Measurements from ENCODE around the gene KCNH4.
A peak's percentile ranks its signal among the peaks of the same experiment; 100 is the strongest.
"Not testable (repeated sequence)": the region's sequence is repeated elsewhere in the genome, so short reads cannot be mapped to it uniquely, and the experiment has no call there.

Gene KCNH4
- 0 to 1.8 (median 0.09) reads per million in 4 experiments for total RNA-seq

DNA sequence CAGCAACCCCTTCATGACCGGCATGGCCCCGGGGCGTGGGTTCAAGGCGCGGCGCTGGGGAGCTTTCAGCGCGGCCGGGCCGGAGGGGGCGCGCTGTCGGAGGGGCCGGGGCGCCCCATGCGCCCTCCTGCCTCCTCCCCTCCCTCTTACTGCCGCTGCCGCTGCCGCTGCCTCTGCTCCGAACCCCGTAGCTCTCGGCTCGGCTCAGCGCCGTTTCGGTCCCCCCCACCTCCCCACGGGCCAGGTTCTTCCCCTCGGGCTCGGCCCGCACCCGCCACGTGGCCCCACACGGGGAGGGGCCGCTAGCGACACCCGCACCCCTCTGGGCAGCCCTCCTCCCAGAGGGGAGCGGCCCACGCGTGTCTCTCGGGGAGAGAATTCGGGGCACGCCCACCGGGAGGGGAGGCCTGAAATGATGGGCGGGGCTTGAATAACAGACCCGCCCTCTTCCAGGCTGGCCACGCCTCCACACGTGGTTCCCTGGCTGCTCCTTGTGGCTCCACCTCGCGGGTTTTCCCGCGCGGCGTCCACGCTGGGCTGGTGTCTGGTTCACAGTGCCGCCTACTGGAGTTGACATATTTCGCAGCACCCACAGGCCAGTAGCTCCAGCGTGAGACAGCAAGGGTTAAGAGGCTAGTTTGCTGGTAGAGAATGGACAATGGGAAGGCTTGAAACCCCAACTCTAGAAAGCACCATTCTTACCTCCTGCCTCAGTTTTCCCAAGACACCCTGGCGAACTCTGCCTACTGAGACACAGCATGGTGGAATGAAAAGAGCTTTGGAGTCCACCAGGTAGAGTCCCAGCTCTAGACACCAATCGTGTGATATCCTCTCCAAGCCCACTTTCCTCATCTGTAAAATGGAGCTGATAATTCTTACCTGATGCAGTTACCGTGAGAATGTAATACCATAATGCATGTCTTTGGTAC lies at the start of gene KCNH4:
Gene KCNH4 (minus strand): TSS at position 221 of the 929 bp plus-strand sequence. CDS start 197 bp downstream, at position 24.
- DNase-seq: peak; percentile 75

DNA sequence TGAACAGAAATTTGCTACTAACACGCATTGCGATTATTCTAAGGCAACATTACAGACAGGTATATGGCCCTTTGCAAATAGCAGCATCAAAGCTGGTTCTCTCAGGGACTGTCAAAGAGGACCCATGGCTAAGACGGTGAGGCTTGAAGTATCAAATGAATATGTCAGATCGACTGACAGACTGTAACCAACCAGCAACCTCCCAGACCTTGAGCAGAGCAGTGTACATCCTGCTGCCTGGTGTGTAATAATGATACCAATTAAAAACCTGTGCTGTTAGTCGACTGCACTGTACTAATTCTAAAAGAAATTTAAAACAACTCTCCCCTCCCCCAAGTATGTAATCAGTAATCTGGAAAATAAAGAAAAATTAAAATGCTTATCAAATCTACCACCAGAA lies 49.3 kb upstream of the KCNH4 start:
- DNase-seq: no peak

DNA sequence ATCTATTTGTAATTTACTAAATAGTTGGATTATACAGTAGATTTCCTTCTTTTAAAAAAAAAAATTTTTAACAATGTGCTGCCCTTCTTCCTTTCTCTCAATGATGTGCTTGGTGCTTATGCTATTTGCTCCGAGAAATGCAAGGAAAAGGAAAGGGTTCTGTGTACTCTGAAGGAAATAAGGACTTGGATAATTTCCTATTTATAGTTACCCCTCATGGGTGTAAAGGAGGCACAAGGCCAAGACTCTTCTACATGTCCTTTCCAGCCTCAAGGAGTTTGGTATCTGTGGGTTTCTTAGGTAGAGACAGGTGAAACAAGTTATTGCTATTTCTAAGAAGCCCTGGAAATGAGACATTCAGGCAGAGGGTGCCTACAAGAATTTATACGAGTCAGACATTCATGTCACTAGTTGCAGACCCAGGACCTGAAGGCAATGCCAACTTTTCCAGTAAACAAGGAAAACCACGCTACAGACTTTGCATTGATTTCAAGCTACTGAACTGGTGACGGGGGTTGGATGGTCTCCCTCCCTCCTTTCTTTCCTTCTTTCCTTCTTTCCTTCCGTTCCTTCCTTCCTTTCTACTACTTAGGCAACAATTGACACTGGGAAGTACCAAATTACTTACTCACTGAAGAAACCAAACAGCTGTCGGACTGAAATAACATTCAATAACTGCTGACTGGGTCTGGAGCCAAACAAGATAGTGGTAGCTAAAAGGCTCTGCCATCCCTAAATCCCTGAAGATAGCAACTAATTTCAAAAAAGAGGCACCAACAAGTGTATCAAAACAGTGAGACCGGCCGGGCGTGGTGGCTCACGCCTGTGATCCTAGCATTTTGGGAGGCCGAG lies 47.1 kb upstream of the KCNH4 start:
- no peak for DNase-seq

GRCh38 chr17:42225646-42226045 lies 44.7 kb upstream of the KCNH4 start:
- no peak for DNase-seq

- no peak for DNase-seq
Measured at GRCh38 chr17:42224651-42225050, 43.7 kb upstream of the KCNH4 start.

- DNase-seq: peak; percentile 10
Measured at GRCh38 chr17:42221886-42222745, 41.2 kb upstream of the KCNH4 start.

GRCh38 chr17:42219280-42219679 lies 38.3 kb upstream of the KCNH4 start:
- DNase-seq: not testable (repeated sequence)

DNA sequence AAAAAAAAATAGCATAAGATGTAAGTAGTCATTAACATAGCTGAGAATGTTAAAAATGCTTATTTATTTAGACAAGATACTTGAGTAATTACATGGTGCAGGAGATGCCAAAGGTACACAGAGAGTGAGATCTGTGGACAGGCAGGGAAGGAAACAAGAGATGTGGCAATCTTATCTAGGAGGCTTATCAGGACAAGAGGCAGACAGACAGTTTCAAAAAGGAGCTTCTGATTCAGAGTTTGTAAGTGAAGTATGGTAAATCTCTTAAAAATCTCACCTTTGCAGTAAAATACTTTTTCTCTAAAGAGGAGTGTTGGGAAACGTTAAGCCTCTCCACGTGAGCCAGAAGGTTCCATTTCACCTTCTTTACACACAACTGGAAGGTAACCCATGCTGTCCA lies 33.2 kb upstream of the KCNH4 start:
- DNase-seq: no peak

GRCh38 chr17:42212382-42212781 lies 31.4 kb upstream of the KCNH4 start:
- no peak for DNase-seq

DNA sequence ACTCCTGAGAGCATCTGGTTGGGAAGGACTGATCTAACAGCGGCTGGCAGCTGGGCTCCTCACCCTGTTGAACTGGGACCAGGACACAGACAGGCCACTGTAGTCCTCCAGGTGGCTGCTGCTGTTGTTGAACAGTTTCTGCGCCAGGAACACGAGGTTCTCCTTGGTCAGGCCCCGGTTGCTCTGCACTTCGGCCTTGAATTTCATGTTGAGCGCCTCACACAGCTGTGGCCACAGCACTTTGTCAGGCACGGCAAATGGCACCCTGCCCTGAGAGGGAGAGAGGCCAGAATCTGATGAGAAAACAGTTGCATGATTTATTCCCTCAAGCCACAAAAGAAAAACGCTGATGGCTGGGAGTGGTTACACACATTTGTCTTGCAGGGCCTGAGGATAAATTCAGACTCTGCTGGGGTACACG lies 31.0 kb upstream of the KCNH4 start:
- not testable (repeated sequence) for DNase-seq

DNA sequence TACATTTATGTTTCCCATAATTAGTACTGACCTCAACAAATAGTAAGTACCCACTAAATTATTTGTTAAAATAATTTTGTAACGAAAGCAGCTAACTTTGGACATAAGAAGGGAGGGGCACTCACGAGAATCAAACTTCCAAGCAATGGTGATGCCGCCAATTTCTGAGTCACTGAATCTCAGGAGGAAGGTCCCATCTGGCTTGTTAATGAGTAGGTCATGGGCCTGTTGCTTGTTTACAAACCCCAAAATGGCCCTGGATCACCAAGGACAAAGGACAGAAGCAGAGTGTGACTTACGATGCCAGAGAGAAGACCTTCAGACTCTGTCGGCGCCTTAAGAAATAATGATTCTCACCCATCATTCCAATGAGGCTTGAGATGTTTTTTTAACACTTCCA lies 29.1 kb upstream of the KCNH4 start:
- no peak for DNase-seq

- not testable (repeated sequence) for DNase-seq
Measured at GRCh38 chr17:42206153-42206612, 25.2 kb upstream of the KCNH4 start.

GRCh38 chr17:42203354-42203753 lies 22.4 kb upstream of the KCNH4 start:
- DNase-seq: no peak

DNA sequence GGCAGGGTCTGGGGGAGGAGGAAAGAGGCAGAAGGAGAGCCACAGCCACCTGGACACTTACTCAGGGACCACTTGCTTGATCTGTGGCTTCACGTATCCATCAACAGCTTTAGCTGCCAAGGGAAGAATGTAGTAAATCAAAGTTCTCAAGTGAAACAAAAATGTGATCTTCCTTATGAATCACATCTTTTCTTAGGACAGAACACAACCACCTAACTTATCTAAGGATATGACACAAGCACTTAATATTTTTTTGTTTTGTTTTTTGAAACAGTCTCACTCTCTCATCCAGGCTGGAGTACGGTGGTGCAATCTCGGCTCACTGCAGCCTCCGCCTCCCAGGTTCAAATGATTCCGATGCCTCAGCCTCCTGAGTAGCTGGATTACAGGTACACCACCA lies 21.8 kb upstream of the KCNH4 start:
- DNase-seq: no peak

- no peak for DNase-seq
Measured at GRCh38 chr17:42202159-42202558, 21.2 kb upstream of the KCNH4 start.

DNA sequence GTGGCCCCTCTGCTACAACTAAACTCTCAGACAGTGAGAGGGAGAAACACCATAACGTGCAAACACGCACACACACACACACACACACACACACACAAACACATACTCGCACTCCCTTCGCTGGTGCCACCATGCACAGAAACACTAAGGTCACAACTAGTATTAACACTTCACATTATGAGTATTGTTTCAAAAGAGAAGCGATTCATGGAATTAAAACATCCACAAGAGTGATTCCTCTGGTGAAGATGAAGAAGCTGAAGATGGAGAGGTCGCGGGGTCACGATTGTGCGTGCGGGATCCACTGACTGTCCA lies 20.5 kb upstream of the KCNH4 start:
- no peak for DNase-seq

- DNase-seq: no peak
Measured at GRCh38 chr17:42200706-42201457, 19.9 kb upstream of the KCNH4 start.

GRCh38 chr17:42199416-42200011 lies 18.6 kb upstream of the KCNH4 start:
- no peak for DNase-seq

- DNase-seq: no peak
Measured at GRCh38 chr17:42198897-42199296, 18.0 kb upstream of the KCNH4 start.

GRCh38 chr17:42197564-42198156 lies 16.7 kb upstream of the KCNH4 start:
- no peak for DNase-seq
